Measurements from ENCODE around the gene SLBP.

- TF ChIP-seq, protein P1, sequence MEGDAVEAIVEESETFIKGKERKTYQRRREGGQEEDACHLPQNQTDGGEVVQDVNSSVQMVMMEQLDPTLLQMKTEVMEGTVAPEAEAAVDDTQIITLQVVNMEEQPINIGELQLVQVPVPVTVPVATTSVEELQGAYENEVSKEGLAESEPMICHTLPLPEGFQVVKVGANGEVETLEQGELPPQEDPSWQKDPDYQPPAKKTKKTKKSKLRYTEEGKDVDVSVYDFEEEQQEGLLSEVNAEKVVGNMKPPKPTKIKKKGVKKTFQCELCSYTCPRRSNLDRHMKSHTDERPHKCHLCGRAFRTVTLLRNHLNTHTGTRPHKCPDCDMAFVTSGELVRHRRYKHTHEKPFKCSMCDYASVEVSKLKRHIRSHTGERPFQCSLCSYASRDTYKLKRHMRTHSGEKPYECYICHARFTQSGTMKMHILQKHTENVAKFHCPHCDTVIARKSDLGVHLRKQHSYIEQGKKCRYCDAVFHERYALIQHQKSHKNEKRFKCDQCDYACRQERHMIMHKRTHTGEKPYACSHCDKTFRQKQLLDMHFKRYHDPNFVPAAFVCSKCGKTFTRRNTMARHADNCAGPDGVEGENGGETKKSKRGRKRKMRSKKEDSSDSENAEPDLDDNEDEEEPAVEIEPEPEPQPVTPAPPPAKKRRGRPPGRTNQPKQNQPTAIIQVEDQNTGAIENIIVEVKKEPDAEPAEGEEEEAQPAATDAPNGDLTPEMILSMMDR (IDR thresholded peaks at IDR 0.05 in 8 of 11, conservative IDR thresholded peaks at IDR 0.05 in 3 of 11): no peak
- no peak for TF ChIP-seq POLR2A (IDR thresholded peaks at IDR 0.05)
These were observed 29.3 kb downstream of the SLBP start for GRCh38 chr4:1682860-1683259.

All from spleen (tissue), 7 donors.